ENCODE measurements around the gene TTC39B.
A peak's percentile ranks its signal among the peaks of the same experiment; 100 is the strongest.

The TTC39B gene

GRCh38 chr9:15249981-15250380 is 57.0 kb downstream of the TTC39B start:
- Histone ChIP-seq H3K4me1 (ENCODE audit: control insufficient read depth, insufficient read depth, low read depth, low read length) (peaks cover 6% of the 10 kb centered on the region), H2AFZ (ENCODE audit: low read depth, low read length) (no peak overlapping the region), H3K27me3 (ENCODE audit: control insufficient read depth in 1 of 2, insufficient read depth in 1 of 2, low read length in 2 of 2) (no peaks in the 10 kb centered on the region), H3K36me3 (ENCODE audit: control insufficient read depth in 1 of 2, insufficient read depth in 2 of 2, low read depth in 1 of 2, low read length in 2 of 2) (no peaks in the 10 kb centered on the region), H3K9ac (ENCODE audit: low read length) (no peak overlapping the region), H3K14ac (ENCODE audit: low read length in 2 of 2) (no peak overlapping the region), H2BK120ac (ENCODE audit: low read depth, low read length) (no peak overlapping the region), H3K4me3 (ENCODE audit: insufficient read depth in 1 of 2, low read depth in 1 of 2, low read length in 2 of 2) (no peak overlapping the region), H4K91ac (ENCODE audit: low read length) (no peak overlapping the region), H4K8ac (ENCODE audit: low read length) (no peak overlapping the region), H2BK12ac (ENCODE audit: low read length in 2 of 2) (no peak overlapping the region), H3K18ac (ENCODE audit: low read depth in 1 of 2, low read length in 2 of 2) (no peak overlapping the region), H3K23ac (ENCODE audit: low read length in 2 of 2) (no peak overlapping the region), H3K4me2 (ENCODE audit: low read length, poor library complexity, severe bottlenecking) (no peak overlapping the region), H2AK5ac (ENCODE audit: low read length, severe bottlenecking) (no peak overlapping the region), H3K4ac (ENCODE audit: low read depth in 1 of 2, low read length in 2 of 2) (no peak overlapping the region), H3K9me3 (ENCODE audit: control insufficient read depth, low read length) (no peaks in the 10 kb centered on the region), H3K79me1 (replicated peaks; ENCODE audit: low read length, poor library complexity, severe bottlenecking) (peaks cover 3% of the 10 kb centered on the region), H3K27ac (ENCODE audit: low read length, poor library complexity, severe bottlenecking) (peak overlapping the region; percentile 43), H2BK15ac (ENCODE audit: low read depth, poor library complexity, severe bottlenecking) (no peak overlapping the region), H2BK5ac (ENCODE audit: low read depth, low read length, poor library complexity, severe bottlenecking) (no peak overlapping the region)
- WGBS: 43% methylated on average over 3 of the region's 3 CpGs
- DNase-seq: peak; percentile 24

DNA sequence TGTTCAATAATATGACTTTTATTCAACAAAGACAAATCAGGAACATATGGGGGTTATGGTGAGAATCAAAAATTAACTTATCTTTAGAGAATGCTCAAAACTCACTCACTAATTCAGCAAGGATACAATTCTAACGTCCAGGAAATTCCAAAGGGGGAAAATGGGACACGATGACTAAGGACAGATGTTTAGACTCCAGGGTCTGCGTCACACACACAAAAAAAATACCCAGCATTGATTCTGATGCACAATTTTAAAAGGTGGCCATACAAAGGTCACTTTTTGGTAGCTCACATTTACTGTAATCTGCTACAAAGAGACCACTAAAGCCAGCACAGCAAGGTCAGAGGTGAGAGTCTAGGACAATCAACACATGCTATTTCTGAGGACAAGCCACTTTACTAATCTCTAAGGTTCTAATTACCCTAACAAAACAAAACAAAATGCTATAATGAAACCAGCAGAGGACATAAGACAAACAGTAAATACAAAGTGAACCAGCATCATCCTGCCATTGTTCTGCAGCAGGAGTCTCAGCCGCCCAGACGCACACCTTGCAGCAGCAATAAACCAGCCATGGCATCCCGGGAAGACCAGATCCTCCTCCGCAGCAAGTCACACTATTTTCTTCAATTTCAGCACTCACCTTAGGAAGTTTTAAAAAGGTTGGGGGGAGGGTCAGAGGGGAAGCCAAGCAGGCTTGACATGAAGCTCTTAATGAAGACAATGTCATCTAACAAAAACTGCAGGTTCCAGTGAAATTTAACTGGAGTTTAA is 57.8 kb downstream of the TTC39B start:
- peaks cover 4% of the 10 kb centered on the region for H3K79me1 ChIP-seq (replicated peaks; ENCODE audit: low read length, poor library complexity, severe bottlenecking)
- H3K9ac ChIP-seq (ENCODE audit: low read length): no peak overlapping the region
- peak overlapping the region; percentile 33 for H3K27ac ChIP-seq (ENCODE audit: low read length, poor library complexity, severe bottlenecking)
- no peaks in the 10 kb centered on the region for H3K9me3 ChIP-seq (ENCODE audit: control insufficient read depth, low read length)
- H3K18ac ChIP-seq (ENCODE audit: low read depth in 1 of 2, low read length in 2 of 2): peak overlapping the region in 1 of 2 experiments; percentile 70
- peak; percentile 87 for DNase-seq
- no peaks in the 10 kb centered on the region for H3K27me3 ChIP-seq (ENCODE audit: control insufficient read depth in 1 of 2, insufficient read depth in 1 of 2, low read length in 2 of 2)
- H3K4ac ChIP-seq (ENCODE audit: low read depth in 1 of 2, low read length in 2 of 2): no peak overlapping the region
- H2BK12ac ChIP-seq (ENCODE audit: low read length in 2 of 2): no peak overlapping the region
- no peak overlapping the region for H2BK15ac ChIP-seq (ENCODE audit: low read depth, poor library complexity, severe bottlenecking)
- 40% methylated on average over 5 of the region's 7 CpGs for WGBS
- H2AK5ac ChIP-seq (ENCODE audit: low read length, severe bottlenecking): no peak overlapping the region
- H3K36me3 ChIP-seq (ENCODE audit: control insufficient read depth in 1 of 2, insufficient read depth in 2 of 2, low read depth in 1 of 2, low read length in 2 of 2): no peaks in the 10 kb centered on the region
- H3K14ac ChIP-seq (ENCODE audit: low read length in 2 of 2): no peak overlapping the region
- H2AFZ ChIP-seq (ENCODE audit: low read depth, low read length): peak overlapping the region; percentile 42
- H4K91ac ChIP-seq (ENCODE audit: low read length): no peak overlapping the region
- peaks cover 9% of the 10 kb centered on the region for H3K4me1 ChIP-seq (ENCODE audit: control insufficient read depth, insufficient read depth, low read depth, low read length)
- peak overlapping the region; percentile 13 for H3K4me2 ChIP-seq (ENCODE audit: low read length, poor library complexity, severe bottlenecking)
- H4K8ac ChIP-seq (ENCODE audit: low read length): no peak overlapping the region
- H3K4me3 ChIP-seq (ENCODE audit: insufficient read depth in 1 of 2, low read depth in 1 of 2, low read length in 2 of 2): no peak overlapping the region
- no peak overlapping the region for H2BK5ac ChIP-seq (ENCODE audit: low read depth, low read length, poor library complexity, severe bottlenecking)
- no peak overlapping the region for H2BK120ac ChIP-seq (ENCODE audit: low read depth, low read length)
- no peak overlapping the region for H3K23ac ChIP-seq (ENCODE audit: low read length in 2 of 2)

DNA sequence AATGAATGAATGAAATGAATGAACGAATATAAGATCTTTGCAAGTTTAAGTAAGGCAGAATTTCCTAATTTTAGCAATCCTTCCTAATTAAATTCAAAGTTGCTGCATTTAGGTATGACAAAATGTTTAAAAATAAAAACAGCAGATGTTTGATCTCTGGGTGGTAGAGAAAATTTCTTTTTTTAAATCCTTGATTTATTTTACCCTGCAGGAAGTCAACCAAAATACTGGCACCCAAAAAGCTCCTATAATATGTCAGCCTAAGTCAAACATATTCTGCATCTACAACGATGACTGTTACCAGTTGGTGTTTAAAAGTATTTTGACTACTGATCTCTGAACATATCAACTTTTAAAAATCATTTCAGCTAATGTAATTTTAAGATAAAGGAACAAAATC is 58.4 kb downstream of the TTC39B start:
- H3K79me1 ChIP-seq (replicated peaks; ENCODE audit: low read length, poor library complexity, severe bottlenecking): peaks cover 5% of the 10 kb centered on the region
- no peak overlapping the region for H2BK15ac ChIP-seq (ENCODE audit: low read depth, poor library complexity, severe bottlenecking)
- H3K14ac ChIP-seq (ENCODE audit: low read length in 2 of 2): no peak overlapping the region
- no peak for DNase-seq
- WGBS: no CpG with 5 or more reads among the region's 2 CpGs
- H3K23ac ChIP-seq (ENCODE audit: low read length in 2 of 2): no peak overlapping the region
- no peak overlapping the region for H2BK120ac ChIP-seq (ENCODE audit: low read depth, low read length)
- H2BK12ac ChIP-seq (ENCODE audit: low read length in 2 of 2): no peak overlapping the region
- no peaks in the 10 kb centered on the region for H3K27me3 ChIP-seq (ENCODE audit: control insufficient read depth in 1 of 2, insufficient read depth in 1 of 2, low read length in 2 of 2)
- no peak overlapping the region for H2BK5ac ChIP-seq (ENCODE audit: low read depth, low read length, poor library complexity, severe bottlenecking)
- H3K9ac ChIP-seq (ENCODE audit: low read length): no peak overlapping the region
- H4K91ac ChIP-seq (ENCODE audit: low read length): no peak overlapping the region
- peak overlapping the region; percentile 14 for H3K27ac ChIP-seq (ENCODE audit: low read length, poor library complexity, severe bottlenecking)
- H3K4me1 ChIP-seq (ENCODE audit: control insufficient read depth, insufficient read depth, low read depth, low read length): peaks cover 11% of the 10 kb centered on the region
- H3K18ac ChIP-seq (ENCODE audit: low read depth in 1 of 2, low read length in 2 of 2): no peak overlapping the region
- no peak overlapping the region for H4K8ac ChIP-seq (ENCODE audit: low read length)
- H2AK5ac ChIP-seq (ENCODE audit: low read length, severe bottlenecking): no peak overlapping the region
- H3K36me3 ChIP-seq (ENCODE audit: control insufficient read depth in 1 of 2, insufficient read depth in 2 of 2, low read depth in 1 of 2, low read length in 2 of 2): no peaks in the 10 kb centered on the region
- H3K9me3 ChIP-seq (ENCODE audit: control insufficient read depth, low read length): no peaks in the 10 kb centered on the region
- H3K4ac ChIP-seq (ENCODE audit: low read depth in 1 of 2, low read length in 2 of 2): no peak overlapping the region
- H2AFZ ChIP-seq (ENCODE audit: low read depth, low read length): no peak overlapping the region
- no peak overlapping the region for H3K4me3 ChIP-seq (ENCODE audit: insufficient read depth in 1 of 2, low read depth in 1 of 2, low read length in 2 of 2)
- H3K4me2 ChIP-seq (ENCODE audit: low read length, poor library complexity, severe bottlenecking): no peak overlapping the region

DNA sequence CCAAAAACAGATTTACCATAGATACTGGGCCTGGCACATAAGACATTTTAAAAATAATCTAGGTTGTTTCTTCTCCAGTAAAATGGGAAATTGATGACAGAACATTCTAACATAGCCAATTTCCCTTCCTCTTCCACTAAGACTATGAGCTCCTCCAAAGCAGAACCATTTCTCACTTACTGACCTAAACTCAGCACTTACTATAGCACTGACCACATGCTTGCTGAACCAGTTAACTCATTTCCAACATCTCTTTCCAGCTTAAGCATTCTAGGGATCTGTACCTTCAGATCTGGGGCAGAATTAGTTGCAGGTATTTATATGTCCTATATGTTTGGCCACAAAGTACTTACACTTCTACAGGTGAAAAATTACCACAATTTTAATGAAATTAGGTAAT is 58.9 kb downstream of the TTC39B start:
- no peak for DNase-seq
- Histone ChIP-seq H2BK5ac (ENCODE audit: low read depth, low read length, poor library complexity, severe bottlenecking) (no peak overlapping the region), H3K14ac (ENCODE audit: low read length in 2 of 2) (no peak overlapping the region), H3K27ac (ENCODE audit: low read length, poor library complexity, severe bottlenecking) (peak overlapping the region; percentile 14), H3K9ac (ENCODE audit: low read length) (no peak overlapping the region), H3K79me1 (replicated peaks; ENCODE audit: low read length, poor library complexity, severe bottlenecking) (peaks cover 5% of the 10 kb centered on the region), H3K36me3 (ENCODE audit: control insufficient read depth in 1 of 2, insufficient read depth in 2 of 2, low read depth in 1 of 2, low read length in 2 of 2) (no peaks in the 10 kb centered on the region), H3K27me3 (ENCODE audit: control insufficient read depth in 1 of 2, insufficient read depth in 1 of 2, low read length in 2 of 2) (no peaks in the 10 kb centered on the region), H3K4me3 (ENCODE audit: insufficient read depth in 1 of 2, low read depth in 1 of 2, low read length in 2 of 2) (no peak overlapping the region), H3K4ac (ENCODE audit: low read depth in 1 of 2, low read length in 2 of 2) (no peak overlapping the region), H3K23ac (ENCODE audit: low read length in 2 of 2) (no peak overlapping the region), H3K9me3 (ENCODE audit: control insufficient read depth, low read length) (no peaks in the 10 kb centered on the region), H2BK120ac (ENCODE audit: low read depth, low read length) (no peak overlapping the region), H3K18ac (ENCODE audit: low read depth in 1 of 2, low read length in 2 of 2) (no peak overlapping the region), H3K4me2 (ENCODE audit: low read length, poor library complexity, severe bottlenecking) (no peak overlapping the region), H2AFZ (ENCODE audit: low read depth, low read length) (no peak overlapping the region), H2BK15ac (ENCODE audit: low read depth, poor library complexity, severe bottlenecking) (no peak overlapping the region), H3K4me1 (ENCODE audit: control insufficient read depth, insufficient read depth, low read depth, low read length) (peaks cover 13% of the 10 kb centered on the region), H4K8ac (ENCODE audit: low read length) (no peak overlapping the region), H4K91ac (ENCODE audit: low read length) (no peak overlapping the region), H2BK12ac (ENCODE audit: low read length in 2 of 2) (no peak overlapping the region), H2AK5ac (ENCODE audit: low read length, severe bottlenecking) (no peak overlapping the region)
